Activated CD4-positive, alpha-beta T cell treated with anti-CD3 and anti-CD28 coated beads, Interleukin-2, amount 50 U/mL, for 1 hour (primary cell): ENCODE measurements around the gene GNG8.

Source experiments
- DNase-seq: peaks from one replicate; pipeline ENCODE4 v3.0.0-alpha.2; 2020

GNG8 gene

DNA sequence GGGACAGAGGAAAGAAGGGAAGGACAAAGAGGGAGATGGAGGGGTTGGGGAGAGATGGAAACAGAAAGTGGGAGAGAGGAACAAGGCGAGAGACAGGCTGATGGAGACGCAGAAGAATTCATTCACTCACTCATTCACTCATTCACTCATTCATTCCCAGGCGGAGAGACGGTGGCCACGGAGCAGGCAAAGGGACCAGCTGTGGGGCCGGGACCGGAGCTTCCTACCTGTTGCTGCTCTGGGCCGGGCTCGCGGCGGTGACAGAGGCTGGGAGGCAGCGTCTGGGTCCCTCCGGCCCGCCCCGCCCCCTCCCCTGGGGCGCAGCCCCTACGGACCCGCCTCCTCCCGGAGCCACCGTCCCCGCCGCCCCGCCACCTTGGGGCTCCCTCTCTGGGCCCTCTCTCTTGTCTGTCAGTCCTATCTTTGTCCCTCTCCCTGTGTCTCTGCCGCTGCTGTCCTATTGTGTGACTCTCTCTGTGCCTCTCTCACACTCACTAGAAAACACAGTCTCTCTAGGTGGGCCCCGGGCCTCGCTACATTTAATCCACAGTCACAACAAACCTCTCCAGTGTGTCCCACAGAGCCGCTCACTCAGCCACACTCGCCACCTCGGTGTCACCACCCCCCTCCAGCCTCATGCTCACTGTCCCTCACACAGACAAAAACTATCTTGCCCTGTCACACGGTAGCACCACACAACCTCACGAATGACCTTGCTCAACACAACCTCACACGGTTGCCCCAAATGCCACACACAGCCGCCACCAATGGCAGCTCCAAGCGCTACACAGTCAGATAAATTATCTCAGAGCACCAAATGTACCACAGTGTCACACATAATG lies at the start of gene GNG8:
GNG8 (minus strand) TSS at position 283 of the 842 bp plus-strand sequence. CDS start 1,520 bp downstream, outside the sequence.
- DNase-seq: no peak

DNA sequence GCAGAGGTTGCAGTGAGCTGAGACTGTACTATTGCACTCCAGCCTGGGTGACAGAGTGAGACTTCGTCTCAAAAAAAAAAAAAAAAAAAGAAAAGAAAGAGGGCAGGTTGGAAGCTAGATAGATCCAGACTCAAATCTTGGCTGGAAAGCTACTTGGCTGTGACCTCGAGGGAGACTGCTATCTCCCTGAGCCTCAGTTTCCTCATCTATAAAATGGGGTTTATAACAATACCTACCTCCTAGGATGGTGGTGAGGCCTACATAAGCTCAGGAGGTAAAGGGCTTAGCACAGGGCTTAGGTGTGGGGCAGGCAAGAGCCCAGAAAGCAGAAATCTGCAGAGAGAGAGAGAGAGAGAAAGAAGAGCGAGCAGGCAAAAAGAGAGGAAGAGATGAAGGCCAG lies 49.2 kb upstream of the GNG8 start:
- DNase-seq: no peak

DNA sequence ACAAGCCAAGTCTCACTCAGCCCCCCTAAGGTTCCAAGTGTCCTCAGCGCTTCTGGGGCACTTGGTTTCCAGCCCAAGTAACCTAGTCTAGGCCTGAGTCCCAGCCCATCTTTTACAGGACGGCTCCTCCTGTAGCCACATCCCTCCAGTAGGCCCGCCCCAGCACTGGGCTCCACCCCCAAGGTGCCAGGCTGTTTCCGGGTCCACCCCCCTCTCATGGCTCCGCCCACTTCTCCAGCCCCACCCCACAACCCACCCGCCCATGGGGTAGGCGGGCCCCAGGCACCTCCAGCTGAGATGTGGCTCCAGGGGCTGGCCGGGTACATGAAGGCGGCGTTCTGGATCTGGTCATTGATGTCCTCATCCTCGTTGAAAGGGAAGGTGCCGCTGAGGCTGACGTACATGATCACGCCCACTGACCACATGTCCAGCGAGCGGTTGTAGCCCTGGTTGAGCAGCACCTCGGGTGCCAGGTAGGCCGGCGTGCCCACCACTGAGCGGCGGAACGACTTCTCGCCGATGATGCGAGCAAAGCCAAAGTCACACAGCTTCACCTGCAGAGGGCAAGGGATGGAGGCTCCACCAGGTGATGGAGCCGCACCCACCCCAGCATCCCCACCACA lies 42.2 kb upstream of the GNG8 start:
- peak; percentile 64 for DNase-seq

DNA sequence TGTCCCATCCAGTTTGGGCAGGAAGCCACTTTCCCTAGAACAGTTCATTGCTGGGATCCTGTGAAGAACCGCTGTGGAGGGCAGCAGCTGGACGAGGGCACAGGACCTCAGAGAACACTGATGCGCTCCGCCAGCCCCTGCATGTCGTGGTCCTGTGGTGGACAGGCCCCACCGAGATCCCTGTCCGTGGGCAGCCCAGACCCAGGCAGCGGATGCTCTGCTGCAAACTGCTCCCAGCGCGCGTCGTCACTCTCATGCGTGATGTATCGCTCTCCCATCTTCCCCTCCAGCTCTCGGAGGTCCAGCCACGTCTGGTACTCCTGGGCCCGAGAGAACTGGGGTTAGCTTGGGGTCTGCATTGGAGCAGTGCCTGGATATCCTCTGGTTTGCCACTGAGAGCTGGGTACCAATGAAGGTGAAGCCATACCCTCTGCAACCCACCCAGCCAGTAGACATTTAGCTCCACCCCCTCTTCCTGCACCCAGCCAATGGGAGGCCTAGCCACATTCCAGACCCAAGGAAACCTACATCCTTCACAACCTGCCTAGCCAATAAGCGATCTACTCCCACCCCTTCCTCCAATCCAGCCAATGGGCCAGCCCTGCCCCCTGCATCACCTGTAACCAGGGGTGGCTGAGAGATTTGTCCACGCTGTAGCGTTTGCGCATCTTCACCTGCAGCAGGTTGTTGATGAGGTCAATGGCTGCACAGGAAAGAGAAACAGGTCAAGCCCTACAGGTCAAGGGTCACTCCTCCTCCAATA lies 38.6 kb upstream of the GNG8 start:
- no peak for DNase-seq

DNA sequence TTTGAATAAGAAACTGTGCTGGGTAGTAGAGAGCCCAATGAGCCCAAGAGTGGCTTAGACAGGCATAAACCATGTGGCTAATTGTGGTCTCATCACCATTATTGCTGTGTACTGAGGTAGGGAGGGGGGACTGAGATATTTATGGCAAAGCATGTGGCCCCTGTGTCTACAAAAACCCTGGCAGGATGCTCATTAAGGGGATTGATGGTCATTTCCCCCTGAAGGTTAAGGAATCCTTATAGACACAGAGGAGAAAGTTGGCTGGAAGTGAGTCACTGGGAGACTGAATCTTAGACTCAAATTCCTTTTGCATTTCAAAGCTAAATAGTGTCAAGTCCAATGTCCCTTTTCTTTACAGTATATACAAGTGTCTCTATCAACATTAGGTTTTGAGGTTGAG lies 34.8 kb upstream of the GNG8 start:
- no peak for DNase-seq

DNA sequence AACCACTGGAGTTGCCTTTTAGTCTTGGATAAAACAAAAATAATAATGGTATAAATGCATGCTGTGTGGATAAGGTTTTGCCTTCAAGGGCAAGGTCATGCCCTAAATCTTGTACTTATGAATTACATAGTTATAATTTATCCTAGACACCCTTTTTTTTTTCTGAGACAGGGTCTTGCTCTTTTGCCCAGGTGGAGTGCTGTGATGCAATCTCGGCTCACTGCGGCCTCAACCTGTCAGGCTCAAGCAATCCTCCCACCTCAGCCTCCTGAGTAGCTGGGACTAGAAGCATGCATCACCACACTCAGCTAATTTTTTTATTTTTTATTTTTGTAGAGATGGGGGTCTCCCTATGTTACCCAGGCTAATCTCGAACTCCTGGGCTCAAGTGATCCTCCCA lies 32.7 kb upstream of the GNG8 start:
- no peak for DNase-seq

DNA sequence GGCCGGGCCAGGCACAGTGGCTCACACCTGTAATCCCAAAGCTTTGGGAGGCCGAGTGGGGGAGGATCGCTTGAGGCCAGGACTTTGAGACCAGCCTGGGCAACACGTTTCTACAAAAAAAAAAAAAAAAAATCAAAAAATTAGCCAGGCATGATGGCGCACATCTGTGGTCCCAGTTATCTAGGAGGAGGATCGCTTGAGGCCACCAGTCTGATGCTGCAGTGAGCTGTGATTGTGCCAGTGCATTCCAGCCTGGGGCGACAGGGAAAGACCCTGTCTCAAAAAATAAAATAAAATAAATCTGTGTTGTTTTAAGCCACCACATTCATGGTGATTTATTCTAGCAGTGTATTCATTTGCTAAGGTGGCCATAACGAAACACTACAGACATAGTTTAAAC lies 29.1 kb upstream of the GNG8 start:
- DNase-seq: no peak

DNA sequence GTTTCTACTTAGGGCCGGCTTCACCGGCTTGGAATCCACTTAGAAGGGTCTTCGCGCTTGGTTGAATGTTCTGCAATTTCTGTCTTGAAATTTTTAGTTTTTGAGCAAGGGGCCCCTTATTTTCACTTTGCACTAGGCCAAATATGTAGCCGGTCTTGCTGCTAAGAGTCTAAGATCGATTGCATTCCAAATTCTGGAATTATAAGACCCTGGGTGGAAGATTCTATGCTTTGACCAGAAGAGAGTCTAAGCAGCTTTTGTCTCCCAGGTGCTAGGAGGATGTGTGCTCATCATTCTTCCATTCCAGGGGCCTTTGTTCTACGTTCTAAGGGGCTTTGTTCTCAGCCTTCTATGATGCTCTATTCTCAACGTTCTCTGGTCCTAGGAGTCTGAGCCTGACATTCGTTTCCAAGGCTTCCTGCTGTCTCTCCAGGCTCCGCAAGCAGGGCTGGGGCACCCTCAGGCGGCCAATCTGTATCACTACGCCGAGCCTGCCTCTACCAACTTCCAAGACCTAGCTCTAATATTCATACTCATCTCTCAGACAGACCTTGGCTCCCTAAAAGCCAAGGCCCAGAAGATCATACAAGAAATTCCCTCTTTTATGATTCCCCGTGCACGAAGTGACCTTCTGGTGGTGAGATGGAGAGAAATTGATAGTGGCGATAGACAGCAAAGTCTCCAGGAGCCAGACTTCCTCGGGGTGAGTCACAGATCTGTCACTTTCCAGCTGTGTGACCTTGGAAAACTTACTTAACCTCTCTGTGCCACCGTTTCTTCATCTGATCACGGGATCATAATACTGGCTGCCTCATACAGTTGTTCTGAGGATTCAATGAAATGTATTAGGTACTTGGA lies 26.0 kb upstream of the GNG8 start:
- DNase-seq: peak; percentile 73

DNA sequence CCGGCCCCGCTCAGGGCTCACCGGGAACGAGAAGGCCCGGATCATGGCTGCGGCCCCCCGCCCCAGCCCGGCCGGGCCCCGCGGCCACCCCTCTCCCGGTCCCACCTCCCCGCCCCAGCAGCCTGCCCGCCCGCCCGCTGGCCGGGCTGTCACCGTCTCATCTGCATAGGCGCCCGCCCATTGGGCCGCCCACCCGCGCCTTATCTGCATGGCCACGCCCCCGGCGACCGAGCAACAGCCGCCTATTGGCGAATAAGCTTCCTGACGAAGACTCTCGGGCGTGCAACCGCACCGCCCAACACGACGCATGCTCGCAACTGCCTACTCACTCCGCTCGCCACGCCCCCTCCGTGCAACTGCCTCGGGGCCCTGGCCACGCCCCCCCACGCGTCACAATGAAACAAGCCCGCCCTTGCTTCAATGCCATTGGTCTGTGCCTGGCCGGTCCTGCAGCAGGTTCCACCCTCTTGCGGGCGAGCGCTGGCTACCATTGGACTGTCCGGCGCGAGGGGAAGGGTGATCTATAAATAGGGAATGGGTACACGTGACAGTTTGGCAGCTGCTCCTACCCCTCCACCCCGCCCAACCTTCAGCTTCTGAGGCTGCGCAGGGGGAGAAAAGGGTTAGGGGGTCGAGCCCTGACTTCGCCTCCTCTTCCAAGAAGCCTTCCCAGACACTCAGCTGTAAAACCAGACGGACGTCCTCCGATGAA lies 25.2 kb upstream of the GNG8 start, which contains the start of gene DACT3:
DACT3 (minus strand) TSS at position 163 of the 712 bp plus-strand sequence; CDS start at position 45, 118 bp downstream.
- DNase-seq: peak; percentile 100

DNA sequence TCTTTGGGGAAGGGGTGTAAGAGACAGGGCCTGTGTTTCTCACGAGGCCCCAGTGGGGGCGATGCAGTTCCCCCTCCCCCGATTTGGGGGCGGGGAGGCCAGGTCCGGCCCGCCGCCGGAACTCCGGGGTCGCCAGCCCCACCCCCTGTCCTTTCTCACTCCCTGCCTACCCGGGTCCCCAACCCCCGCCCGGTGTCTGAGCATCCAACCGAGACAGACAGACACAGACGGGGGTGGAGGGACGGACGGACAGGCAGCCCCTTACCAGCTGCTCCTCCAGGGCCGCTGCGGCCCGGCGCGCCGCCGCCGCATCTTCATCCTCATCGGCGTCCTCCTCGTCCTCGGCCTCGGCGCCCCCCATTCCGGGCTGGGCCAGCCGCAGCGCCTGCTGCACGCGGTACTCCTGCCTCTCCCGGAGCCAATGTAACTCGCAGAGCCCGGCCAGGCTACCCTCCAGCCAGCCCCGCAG lies 24.6 kb upstream of the GNG8 start:
- no peak for DNase-seq

DNA sequence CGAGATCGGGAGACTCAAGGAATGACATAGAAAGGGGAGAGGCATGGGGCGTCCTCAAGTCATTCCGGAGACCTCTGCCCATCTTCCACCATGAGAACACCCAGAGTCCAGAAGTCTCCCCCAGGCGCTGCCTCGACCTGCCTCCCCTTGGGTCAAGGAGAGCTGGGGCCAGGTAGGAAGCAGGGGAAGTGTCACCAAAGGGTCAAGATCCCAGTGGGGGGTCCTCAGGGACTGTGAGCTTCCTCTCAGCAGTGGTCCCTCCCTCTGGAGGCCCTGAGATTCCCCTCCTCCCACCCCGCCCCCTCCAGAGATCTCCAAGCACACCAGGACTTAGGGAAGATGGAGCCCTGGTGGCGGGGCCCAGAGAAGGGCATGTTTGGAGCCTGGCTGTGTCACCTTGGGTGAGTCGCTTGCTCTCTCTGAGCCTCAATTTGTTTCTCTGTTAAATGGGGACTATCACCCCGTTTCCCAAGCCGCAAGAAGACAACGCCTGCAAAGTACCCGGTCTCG lies 24.1 kb upstream of the GNG8 start:
- DNase-seq: no peak

DNA sequence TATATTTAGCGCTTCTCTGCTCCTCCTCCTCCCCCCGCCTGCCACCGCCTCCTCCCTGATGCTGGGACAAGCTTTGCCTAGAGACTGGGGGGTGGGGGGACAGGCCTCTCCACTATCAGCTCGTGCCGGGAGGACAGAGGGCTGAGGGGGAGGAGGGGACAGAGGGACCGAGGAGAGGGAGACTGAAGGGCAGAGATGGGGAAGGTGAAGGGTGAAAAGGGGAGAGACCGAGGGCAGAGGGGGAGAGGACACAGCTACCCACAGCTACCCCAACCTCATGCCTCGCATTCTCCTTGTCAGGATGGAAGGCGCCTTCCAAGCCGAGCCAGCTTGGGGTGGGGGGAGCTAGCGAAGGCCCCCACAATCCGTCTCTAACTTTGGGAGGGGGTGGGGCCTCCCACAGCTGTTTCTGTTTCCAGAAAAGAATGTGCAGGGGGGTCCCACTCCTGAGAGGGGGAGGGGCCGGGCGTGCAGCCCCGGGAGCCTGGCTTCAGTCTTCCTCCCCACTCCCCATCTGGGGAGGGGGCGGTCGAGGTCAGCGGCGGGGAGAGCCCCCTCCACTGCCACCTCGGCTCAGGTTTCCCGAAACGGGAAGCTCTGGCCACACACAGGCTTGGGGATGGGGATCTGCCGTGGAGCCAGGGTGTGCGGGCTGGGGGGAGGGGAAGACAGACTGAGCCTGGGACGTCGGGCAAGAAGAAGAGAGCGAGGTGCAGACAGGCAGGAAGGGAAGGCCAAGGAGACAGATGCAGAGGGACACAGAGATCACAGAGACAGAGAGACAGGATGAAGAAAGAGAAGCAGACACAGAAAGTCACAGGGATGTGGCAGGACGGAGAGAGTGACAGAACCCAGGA lies 23.4 kb upstream of the GNG8 start:
- no peak for DNase-seq

DNA sequence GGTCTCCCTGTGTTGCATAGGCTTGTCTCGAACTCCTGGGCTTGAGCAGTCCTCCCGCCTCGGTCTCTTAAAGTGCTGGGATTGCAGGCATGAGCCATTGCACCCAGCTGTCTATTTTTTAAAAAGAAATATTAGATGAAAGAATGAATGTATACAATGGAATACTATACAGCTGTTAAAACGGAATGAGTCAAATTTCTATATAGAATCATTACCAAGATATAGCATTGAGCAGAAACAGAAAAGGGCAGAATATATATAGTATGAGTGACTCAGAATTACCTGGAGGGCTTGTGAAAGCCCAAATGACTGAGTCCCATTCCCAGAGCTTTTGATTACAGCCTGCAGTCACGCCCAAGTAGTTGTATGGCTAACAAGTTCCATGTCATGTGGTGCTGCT lies 20.5 kb upstream of the GNG8 start:
- no peak for DNase-seq

DNA sequence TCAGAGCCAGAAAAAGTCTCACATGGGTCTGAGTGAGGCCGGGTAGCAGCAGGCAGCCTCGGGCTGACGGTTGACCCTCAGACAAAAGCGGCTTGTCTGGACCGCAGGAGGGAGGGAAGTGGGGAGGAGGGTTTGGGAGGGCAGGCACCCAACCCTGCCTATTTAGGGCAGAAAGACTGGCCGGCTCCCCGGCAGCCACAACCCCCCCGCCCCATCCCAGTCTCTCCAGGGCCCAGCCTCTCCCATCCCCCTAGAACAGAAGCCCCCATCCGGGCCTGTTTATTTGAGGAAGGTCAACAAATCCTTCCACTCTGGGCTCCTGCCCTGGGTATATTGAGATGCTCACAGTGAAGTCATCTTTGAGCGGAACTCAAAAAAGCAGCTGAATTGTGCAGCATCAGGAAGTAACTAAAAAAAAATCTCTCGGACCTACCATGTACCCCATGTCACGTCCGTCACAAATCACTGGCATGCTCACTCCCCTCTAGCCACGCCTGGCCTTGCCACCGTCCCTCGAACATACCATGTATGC lies 18.7 kb upstream of the GNG8 start:
- no peak for DNase-seq

DNA sequence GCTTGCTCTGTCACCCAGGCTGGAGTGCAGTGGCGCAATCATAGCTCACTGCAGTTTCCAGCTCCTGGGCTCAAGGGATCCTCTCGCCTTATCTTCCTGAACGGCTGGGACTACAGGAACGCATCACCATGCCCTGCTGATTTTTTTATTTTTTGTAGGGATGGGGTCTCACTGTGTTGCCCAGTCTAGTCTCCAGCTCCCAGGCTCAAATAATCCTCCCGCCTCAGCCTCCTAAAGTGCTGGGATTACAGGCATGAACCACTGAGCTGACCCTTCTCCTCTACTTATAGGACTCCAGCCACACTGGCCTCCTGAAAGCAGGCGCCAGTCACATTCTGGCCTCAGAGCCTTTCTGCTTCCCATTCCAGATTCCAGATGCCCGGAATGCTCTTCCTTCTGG lies 14.4 kb upstream of the GNG8 start:
- no peak for DNase-seq

DNA sequence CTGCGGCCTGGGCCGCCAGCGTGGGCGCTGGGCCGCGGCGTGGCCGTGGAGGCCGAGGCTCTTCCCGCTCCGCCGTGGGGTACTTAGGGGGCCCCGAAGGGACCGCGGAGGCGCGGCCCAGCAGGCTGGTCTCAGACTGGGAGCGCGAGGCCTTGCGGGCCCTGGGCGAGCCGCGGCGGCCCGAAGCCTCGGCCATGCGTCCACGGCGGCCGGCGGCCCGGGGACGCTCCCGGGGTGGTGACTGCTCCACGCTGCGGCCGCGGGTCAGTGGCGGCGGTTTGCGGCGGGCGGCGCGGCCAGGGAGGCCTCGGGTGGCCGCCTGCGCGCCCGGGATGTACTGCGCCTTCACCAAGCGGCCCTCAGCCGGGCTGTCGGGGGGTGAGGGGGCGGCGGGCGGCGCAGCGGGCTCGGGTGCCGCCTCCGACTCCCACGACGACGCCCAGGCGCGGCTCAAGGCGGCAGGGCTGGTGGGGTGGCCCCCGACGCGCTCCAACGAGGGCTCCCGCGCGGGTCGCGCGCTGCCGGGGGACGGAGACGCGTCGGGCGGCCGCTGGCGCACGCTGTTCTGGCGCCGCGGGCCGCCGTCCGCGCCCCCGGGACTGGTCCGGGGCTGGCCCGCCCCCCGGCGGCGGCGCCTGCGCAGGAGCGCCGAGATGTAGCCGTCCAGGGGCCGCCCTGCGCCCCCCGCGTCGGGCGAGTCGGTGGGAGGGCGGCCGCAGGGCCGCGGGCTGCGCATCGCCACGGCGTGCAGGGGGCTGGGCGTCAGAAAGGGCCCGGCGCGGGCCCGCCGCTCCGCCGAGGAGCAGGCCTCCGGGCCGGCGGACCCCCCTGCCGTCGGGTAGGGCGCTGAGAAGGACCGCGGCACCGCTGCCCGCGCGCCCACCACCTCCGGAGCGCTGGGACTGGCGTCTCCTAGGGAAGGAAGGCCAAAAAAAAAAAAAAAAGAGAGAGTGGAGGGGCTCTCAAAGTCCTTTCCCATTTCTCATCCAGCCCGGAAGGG lies 13.3 kb upstream of the GNG8 start:
- DNase-seq: no peak

DNA sequence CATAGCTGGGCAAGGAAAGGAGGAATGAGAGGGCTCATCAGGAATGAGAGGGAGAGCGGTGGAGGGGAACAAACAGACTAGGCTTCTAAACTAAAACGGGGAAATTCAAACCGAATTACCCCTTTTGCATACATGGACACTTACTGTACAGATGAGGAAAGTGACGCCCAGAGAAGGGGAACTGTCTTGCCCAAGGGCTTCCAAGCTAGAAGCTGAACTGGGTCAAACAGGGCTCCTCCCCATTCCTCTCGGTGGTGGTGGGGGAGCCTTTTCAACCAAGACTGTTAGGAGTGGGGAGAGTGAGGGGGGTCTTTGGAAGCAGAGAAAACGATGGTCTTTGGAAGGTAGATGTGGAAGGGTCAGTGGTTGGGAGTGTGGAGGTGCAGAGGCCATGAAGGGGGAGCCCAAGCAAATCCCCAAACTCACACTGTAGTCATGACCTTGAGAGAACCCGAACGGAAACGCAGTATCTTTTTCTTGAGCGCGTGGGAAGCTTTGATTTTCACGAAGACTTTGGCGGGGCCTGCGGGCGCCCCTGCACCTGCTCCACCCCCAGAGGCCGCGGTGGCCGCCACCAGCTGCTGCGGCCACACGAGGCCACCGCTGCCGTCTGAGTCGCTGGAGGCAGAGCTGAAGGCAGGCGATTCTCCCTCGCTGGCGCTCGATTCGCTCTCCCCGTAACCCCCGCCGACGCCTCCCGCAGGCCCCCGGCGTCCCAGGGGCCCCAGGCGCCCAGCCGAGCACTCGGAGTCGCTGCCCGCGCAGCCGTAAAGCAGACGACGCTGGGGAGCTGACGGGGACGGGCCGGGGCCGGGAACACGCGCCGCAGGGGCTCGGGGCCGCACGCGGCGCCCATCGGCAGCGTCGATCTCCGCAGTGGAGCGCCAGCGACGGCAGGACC lies 12.3 kb upstream of the GNG8 start:
- DNase-seq: no peak

DNA sequence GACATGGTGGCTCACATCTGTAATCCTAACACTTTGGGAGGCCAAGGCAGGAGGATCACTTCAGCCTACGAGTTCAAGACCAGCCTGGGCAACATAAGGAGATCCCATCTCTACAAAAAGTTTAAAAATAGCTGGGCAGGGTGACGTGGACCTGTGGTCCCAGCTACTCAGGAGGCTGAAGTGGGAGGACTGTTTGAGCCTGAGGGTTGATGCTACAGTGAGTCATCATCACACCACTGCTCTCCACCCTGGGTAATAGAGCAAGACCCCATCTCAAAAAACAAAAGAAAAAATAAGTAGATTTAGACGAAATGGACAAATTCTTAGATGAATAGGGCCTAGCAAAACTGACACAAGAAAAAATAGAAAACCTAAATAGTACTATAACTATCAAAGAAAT lies 10.4 kb upstream of the GNG8 start:
- DNase-seq: no peak
